Superior temporal gyrus (tissue), 1 donor: Measurements from ENCODE around the gene USP17L24.
"Not testable (repeated sequence)": the region's sequence is repeated elsewhere in the genome, so short reads cannot be mapped to it uniquely, and the experiment has no call there.

Experiments used
- DNase-seq: peaks from one replicate; pipeline ENCODE4 v3.0.0-alpha.2; 2016; ENCODE audit errors: extremely low spot score

USP17L24 gene, protein sequence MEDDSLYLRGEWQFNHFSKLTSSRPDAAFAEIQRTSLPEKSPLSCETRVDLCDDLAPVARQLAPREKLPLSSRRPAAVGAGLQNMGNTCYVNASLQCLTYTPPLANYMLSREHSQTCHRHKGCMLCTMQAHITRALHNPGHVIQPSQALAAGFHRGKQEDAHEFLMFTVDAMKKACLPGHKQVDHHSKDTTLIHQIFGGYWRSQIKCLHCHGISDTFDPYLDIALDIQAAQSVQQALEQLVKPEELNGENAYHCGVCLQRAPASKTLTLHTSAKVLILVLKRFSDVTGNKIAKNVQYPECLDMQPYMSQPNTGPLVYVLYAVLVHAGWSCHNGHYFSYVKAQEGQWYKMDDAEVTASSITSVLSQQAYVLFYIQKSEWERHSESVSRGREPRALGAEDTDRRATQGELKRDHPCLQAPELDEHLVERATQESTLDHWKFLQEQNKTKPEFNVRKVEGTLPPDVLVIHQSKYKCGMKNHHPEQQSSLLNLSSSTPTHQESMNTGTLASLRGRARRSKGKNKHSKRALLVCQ

DNA sequence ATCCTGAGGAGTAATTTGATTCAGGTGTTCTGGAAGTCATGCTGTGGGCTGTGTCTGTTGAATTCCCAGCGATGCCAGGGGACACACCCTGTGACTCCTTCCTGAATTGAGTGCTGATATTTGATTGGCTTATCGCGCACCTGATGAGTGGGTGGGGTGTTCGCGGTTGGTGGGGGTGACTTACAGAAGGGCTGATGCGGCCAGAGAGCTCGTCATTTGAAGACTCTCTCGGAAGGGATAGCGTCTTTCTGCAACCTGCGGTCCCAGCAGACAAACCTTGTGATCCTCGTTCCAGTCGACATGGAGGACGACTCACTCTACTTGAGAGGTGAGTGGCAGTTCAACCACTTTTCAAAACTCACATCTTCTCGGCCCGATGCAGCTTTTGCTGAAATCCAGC lies at the start of gene USP17L24:
Gene USP17L24 (plus strand): TSS at position 301 of the 400 bp plus-strand sequence. CDS start 0 bp downstream, at position 301.
- DNase-seq, result not testable (repeated sequence)

DNA sequence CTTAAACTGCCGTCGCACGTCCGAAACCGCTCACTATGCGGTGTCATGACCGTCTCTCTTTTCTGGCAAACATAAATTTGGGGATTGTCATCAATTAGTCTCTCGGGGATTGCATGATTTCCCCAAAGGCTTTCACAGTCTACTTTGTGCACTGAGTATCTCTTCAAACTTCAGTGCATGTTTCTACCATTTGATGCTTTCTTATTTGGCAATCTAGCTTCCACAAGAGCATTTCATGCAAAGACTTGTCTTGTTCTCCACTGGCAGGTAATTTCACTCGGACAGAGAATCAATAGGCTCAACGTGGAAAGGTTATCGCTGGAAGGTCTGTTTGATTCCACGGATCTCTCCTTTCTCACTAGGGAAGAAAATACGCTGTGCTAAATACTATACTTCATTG lies 774 bp upstream of the USP17L24 start:
- not testable (repeated sequence) for DNase-seq

DNA sequence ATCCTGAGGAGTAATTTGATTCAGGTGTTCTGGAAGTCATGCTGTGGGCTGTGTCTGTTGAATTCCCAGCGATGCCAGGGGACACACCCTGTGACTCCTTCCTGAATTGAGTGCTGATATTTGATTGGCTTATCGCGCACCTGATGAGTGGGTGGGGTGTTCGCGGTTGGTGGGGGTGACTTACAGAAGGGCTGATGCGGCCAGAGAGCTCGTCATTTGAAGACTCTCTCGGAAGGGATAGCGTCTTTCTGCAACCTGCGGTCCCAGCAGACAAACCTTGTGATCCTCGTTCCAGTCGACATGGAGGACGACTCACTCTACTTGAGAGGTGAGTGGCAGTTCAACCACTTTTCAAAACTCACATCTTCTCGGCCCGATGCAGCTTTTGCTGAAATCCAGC lies 4.6 kb downstream of the USP17L24 start, which contains the start of gene USP17L25:
Gene USP17L25 (plus strand): TSS at position 301 of the 400 bp plus-strand sequence. CDS start 0 bp downstream, at position 301.
- DNase-seq, result not testable (repeated sequence)

DNA sequence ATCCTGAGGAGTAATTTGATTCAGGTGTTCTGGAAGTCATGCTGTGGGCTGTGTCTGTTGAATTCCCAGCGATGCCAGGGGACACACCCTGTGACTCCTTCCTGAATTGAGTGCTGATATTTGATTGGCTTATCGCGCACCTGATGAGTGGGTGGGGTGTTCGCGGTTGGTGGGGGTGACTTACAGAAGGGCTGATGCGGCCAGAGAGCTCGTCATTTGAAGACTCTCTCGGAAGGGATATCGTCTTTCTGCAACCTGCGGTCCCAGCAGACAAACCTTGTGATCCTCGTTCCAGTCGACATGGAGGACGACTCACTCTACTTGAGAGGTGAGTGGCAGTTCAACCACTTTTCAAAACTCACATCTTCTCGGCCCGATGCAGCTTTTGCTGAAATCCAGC lies 9.4 kb downstream of the USP17L24 start, which contains the start of gene USP17L26:
Gene USP17L26 (plus strand): TSS at position 301 of the 400 bp plus-strand sequence. CDS start 0 bp downstream, at position 301.
- DNase-seq, result not testable (repeated sequence)

DNA sequence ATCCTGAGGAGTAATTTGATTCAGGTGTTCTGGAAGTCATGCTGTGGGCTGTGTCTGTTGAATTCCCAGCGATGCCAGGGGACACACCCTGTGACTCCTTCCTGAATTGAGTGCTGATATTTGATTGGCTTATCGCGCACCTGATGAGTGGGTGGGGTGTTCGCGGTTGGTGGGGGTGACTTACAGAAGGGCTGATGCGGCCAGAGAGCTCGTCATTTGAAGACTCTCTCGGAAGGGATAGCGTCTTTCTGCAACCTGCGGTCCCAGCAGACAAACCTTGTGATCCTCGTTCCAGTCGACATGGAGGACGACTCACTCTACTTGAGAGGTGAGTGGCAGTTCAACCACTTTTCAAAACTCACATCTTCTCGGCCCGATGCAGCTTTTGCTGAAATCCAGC lies 14.1 kb downstream of the USP17L24 start, which contains the start of gene USP17L5:
Gene USP17L5 (plus strand): TSS at position 301 of the 400 bp plus-strand sequence. CDS start 0 bp downstream, at position 301.
- not testable (repeated sequence) for DNase-seq

DNA sequence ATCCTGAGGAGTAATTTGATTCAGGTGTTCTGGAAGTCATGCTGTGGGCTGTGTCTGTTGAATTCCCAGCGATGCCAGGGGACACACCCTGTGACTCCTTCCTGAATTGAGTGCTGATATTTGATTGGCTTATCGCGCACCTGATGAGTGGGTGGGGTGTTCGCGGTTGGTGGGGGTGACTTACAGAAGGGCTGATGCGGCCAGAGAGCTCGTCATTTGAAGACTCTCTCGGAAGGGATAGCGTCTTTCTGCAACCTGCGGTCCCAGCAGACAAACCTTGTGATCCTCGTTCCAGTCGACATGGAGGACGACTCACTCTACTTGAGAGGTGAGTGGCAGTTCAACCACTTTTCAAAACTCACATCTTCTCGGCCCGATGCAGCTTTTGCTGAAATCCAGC lies 18.9 kb downstream of the USP17L24 start, which contains the start of gene USP17L27:
Gene USP17L27 (plus strand): TSS at position 301 of the 400 bp plus-strand sequence. CDS start 0 bp downstream, at position 301.
- not testable (repeated sequence) for DNase-seq

DNA sequence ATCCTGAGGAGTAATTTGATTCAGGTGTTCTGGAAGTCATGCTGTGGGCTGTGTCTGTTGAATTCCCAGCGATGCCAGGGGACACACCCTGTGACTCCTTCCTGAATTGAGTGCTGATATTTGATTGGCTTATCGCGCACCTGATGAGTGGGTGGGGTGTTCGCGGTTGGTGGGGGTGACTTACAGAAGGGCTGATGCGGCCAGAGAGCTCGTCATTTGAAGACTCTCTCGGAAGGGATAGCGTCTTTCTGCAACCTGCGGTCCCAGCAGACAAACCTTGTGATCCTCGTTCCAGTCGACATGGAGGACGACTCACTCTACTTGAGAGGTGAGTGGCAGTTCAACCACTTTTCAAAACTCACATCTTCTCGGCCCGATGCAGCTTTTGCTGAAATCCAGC lies 23.6 kb downstream of the USP17L24 start, which contains the start of gene USP17L28:
Gene USP17L28 (plus strand): TSS at position 301 of the 400 bp plus-strand sequence. CDS start 0 bp downstream, at position 301.
- DNase-seq, result not testable (repeated sequence)

DNA sequence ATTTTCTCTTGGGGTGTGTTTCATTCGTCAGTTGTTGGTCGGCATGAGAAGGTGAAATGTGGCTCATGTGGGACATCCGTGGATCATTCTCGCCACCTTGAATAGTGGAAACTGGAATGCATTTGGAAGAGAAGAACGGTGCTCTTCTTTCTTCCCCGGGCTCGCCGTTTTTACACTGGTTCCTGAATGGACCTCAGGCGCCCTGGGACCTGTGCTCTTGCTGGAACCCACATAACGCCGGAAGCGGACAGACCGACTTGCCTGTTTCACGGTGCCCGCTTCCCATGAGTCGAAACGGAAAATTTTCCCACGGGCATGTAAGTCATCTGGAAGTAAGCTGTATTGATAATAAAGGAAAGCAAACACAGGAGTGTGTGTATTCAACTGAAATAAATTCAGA lies 25.9 kb downstream of the USP17L24 start:
- DNase-seq, result not testable (repeated sequence)

DNA sequence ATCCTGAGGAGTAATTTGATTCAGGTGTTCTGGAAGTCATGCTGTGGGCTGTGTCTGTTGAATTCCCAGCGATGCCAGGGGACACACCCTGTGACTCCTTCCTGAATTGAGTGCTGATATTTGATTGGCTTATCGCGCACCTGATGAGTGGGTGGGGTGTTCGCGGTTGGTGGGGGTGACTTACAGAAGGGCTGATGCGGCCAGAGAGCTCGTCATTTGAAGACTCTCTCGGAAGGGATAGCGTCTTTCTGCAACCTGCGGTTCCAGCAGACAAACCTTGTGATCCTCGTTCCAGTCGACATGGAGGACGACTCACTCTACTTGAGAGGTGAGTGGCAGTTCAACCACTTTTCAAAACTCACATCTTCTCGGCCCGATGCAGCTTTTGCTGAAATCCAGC lies 28.4 kb downstream of the USP17L24 start, which contains the start of gene USP17L29:
Gene USP17L29 (plus strand): TSS at position 301 of the 400 bp plus-strand sequence. CDS start 0 bp downstream, at position 301.
- not testable (repeated sequence) for DNase-seq

DNA sequence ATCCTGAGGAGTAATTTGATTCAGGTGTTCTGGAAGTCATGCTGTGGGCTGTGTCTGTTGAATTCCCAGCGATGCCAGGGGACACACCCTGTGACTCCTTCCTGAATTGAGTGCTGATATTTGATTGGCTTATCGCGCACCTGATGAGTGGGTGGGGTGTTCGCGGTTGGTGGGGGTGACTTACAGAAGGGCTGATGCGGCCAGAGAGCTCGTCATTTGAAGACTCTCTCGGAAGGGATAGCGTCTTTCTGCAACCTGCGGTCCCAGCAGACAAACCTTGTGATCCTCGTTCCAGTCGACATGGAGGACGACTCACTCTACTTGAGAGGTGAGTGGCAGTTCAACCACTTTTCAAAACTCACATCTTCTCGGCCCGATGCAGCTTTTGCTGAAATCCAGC lies 37.9 kb downstream of the USP17L24 start, which contains the start of gene USP17L30:
Gene USP17L30 (plus strand): TSS at position 301 of the 400 bp plus-strand sequence. CDS start 0 bp downstream, at position 301.
- not testable (repeated sequence) for DNase-seq
